GM23248 (cell line): ENCODE measurements around the gene STAT2.

ENCODE experiments used
- EZH2 ChIP-seq: fragments of 200-600 bp; sonication (generic); IDR thresholded peaks from 2 replicates; pipeline ENCODE4 v1.6.1; 2018; ENCODE audit warnings: antibody characterized with exemption, mild to moderate bottlenecking; ENCODE audit not compliant: insufficient read depth, poor library complexity, severe bottlenecking
- EZH2phosphoT487 ChIP-seq: fragments of 200-600 bp; sonication (generic); IDR thresholded peaks from 2 replicates; pipeline ENCODE4 v1.6.1; 2018; ENCODE audit warnings: antibody characterized with exemption, moderate library complexity, mild to moderate bottlenecking, low read depth; ENCODE audit not compliant: insufficient read depth

DNA sequence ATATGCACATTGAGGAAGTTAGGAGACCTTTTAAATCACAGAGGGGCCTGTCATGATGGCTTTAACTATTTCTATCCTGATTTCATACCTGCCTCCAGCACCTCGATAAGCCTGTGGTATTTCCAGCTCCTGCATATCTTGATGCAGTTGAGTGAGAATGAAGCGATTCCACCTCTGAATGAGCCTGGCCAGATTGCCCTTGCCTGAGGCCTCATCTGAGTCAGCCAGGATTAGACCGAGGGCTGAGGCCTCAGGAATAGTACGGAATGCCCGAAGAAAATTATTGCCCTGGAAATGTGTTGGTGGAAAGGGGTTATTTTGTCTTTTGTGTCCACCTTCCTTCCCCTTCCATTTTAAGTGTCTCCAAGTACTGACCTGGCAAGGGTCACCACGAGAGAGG is 35.7 kb downstream of the STAT2 start:
- TF ChIP-seq EZH2, result no peak
- no peak for TF ChIP-seq EZH2phosphoT487
